GM21576 (cell line): ENCODE results near the gene PHC2.

Experiments used
- ATAC-seq: cut with Tn5 transposase; IDR thresholded peaks from one replicate; pipeline ENCODE4 v1.9.1; 2021; ENCODE audit warnings: mild to moderate bottlenecking, moderate library complexity; ENCODE audit not compliant: unreplicated experiment

PHC2 gene

DNA sequence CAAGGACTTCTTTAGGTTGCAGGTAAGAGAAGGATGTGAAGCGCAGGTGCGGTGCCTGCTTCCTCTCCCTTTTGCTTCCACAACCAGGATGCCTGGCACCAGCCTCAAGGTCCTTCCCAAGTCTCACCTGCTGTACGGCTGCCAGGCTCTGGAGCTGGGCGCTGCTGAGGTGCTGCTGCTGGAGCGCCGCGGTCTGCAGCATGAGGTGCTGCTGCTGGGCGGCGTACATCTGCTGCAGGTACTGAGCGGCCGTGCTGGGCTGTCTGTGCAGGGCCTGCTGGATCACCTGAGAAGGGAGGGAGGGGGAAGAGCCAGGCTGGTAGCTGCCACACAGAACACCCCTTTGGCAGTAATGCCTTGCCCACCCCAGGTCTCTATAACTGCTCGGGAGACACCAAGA is 58.7 kb downstream of the PHC2 start:
- ATAC-seq: no peak

DNA sequence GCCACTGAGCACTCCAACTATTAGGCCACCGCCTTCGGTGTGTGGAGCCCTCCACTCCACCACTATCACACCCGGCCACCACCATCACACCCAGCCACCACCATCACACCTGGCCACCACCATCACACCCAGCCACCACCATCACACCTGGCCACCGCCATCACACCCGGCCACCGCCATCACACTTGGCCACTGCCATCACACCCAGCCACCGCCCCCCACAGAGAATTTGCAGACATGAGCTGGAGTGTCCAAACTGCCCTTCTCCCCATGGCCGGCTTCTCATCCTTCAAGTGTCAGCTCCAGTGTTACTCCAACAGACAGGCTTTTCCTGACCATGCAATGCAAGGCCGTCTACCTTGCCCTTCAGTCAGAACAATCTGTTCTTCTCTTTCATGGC is 59.6 kb downstream of the PHC2 start:
- ATAC-seq: no peak

DNA sequence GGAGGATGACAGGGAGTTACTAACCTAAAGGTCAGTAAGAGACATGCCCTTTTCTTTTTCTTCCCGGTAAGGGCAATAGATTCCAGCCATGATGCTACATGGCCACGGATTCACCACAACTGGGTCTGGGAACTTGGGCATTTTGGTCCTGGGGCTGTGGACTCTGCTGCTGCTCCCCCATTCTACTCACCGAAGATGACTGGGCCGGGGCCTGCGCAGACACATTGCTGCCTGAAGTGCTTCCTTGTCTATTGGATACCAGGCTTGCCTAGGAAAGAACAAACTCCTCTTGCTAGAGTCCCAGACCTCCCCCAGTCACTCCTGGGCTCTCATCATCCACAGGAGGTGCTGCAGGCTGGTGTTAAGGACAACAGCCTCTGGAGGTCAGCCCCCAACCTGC is 60.1 kb downstream of the PHC2 start:
- no peak for ATAC-seq

DNA sequence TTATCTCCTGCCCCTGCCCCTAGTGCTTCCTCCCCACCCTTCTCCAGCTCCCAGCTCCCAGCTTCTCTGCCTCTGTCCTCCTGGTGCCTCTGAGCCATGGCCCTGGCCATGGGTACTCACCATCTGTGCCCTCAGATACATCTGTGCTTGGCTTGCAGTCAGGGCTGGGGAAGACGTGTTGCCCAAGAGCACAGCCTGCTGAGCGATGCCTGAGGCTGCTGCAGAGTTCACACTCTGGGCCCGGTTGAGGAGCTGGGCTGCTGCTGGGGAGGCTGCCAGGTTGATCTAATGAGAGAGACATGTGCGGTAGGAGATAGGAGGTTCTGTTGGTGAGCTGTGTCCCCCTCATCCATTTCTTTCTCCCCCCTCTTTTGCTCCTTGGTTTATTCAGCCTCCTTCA is 60.6 kb downstream of the PHC2 start:
- no peak for ATAC-seq

DNA sequence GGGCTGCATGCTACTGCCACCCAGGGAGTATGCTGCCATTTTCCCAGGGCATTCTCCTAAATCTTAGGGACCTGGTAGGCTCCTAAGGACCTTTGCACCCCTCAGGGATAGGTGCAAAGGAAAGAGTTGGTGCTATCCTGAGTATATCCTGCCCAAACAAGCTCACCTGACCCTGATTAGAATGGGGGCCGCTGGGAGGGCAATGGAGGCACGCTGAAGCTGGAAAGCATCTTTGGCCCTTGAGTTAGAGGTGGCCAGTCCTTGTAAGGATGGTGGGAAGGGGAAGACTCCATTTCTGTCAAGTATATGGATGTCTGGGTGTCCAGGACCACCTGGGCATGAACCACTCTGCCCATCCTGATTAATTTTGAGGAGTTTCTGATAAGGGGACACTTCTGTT is 61.1 kb downstream of the PHC2 start:
- ATAC-seq: no peak

DNA sequence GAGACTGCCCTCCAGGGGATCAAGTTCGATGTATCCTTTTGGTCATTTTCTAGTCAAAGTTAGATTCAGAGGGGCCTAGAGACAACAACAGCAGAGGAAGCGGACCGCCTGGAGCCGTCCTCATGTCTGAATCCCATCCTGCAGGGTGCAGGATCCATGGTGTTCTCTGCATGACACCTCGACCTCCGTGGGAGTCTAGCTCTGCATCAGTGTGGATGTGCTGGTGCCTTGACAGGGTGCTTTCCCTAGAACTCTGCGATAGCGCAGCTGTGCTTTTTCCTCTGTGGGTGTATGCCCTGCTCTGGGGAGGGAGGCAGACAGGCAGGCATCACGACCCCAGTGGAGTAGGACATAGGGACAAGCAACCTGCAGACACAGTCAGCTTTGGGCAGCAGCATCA is 61.8 kb downstream of the PHC2 start:
- no peak for ATAC-seq

DNA sequence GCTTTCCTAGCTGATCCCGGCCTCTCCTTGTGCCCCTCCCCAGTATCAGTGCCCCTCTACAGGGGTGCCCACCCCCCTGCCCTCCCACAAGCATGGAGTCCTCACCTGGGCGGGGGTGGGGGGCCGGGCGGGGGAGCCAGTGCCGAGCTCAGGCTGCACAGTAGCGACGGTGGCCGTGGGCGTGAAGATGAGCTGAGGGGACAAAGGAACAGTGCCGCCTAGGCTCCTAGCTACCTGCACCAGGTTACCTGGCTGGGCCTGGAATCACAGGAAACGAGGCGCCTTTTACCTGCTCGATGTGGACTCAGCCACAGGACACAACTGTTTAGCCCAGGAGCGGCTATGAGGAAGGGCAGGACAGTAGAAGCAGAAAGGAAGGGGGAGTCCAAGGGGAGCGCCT is 62.5 kb downstream of the PHC2 start:
- no peak for ATAC-seq

DNA sequence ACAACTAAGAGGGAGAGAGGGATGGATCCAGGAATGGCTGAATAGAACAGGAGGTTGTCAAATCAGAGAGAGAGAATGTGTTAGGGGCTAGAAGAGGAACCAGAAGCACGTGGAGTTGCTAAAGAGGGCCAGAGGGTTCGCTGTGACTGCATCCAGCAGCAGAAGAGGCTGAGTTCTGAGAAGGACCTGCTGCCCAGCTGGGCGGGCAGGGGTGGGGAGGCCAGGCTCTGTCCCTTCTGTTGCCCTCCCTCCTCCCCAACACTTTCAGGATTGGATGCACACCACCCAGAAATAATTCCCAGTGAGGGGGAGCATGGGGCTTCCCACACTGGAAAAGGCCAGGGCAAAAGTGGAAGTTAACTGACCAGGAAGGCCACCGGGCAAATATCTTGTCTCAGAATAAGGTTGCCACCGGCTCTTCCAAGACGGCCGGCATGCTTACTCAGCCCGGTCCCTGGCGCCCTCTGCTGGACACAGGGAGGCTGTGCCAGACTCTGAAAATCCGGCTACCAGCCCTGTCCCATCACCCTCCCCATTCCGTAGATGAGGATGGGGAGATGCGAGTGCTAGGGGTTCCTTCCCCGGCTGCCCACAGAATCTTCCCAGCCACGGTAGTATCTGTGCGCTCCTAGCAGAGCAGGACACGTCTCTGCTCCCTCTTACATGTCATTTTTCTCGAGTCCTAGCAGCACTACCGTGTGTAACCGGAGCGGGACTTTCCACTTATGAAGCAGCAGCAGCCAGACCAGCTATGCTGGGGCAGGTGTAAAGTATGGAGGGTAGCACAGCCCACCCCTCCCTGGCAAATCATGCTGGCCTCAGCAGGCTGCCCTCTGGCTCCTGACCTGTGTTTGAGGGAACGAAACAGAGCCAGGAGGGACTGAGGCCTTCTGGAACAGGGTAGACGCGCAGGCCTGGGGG is 63.1 kb downstream of the PHC2 start:
- peak; percentile 62 for ATAC-seq

DNA sequence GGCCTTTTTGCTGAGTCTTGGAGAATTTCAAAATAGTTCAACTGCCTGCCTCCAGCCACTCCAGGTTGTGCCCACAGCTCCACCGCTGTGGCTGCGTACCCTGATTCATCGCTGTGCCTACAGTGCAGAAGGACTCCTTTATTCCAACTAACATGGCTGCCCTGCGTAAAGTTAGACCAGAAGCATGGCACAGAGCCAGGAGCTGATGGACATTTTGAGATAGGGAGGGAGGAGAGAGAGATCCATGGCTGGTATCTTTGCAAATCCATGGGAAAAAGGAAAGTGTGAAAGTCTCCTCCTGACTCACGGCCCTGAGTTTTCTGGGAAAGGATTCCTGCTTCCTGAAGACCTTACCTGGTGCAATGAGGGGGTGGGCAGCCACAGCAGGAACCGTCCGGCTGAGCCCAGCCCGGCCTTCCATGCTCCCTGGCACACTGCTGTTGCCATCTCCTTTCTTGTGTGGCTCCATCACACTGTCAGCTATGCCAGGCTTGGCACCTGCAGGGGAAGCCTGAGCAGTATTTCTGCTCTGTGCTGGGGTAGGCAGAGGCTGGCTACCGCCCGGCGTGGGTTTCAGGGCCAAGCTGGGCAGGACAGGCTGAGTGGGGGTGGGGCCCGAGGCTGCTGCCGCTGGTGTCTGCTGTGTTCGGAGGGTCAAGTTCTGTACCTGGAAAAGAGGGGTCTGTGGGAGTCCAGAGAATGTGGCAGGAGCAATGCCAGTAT is 64.0 kb downstream of the PHC2 start:
- no peak for ATAC-seq

DNA sequence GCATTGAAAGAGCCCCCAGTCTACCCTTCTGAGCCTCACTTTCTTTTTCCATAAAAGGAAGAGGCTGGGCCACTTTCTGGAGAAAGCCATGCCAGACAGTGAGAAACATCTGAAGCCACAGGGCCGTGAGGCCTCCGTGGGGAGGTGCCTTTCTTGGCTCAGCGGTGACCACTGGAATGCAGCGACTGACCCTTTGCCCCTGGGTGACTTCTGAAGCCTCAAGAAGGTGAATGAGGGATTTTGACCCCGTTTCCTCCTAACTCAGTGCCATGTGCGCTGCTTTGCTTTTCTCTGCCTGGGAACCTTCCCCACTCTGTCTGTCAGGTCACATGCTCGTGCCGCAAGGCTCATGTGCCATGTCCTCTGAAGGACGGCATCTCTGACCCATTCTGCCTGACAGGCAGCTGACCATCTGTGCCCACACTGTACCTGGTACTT is 65.3 kb downstream of the PHC2 start:
- no peak for ATAC-seq

DNA sequence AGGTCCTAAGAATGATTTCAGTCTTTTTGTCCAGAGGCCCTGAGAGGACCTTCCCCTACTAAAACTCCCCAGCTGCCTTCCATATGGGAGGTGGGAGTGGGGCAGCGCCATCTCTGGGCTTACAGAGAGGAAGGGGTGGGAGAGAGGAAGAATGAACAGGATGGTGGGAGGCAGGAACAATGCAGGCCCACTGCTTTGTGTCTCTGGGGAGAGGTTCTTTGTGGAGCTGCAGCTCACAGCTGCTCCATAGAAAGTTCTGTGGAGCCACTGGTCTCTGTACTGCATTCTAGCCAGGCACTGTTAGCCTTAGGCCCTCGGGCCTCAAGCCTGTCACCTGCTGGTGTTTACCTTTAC is 66.4 kb downstream of the PHC2 start:
- ATAC-seq: no peak

DNA sequence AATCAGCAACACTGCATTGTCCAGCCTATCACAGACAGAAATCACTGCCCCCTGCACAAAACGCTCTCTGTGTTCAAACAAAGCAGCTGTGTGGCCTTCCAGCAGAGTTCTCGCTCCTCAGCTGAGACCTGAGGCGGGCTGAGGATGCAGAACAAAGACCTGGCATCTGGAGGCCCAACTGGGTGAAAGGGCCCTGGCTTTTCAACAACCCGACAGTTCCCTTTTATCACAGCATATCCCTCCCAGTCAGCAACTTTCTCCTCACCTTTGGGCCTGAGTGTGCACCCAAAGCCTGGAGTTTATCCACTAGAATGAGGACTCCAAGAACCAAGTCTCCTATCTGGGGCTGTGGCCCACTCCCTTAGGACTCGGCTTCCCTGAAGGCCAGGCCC is 67.4 kb downstream of the PHC2 start:
- no peak for ATAC-seq

DNA sequence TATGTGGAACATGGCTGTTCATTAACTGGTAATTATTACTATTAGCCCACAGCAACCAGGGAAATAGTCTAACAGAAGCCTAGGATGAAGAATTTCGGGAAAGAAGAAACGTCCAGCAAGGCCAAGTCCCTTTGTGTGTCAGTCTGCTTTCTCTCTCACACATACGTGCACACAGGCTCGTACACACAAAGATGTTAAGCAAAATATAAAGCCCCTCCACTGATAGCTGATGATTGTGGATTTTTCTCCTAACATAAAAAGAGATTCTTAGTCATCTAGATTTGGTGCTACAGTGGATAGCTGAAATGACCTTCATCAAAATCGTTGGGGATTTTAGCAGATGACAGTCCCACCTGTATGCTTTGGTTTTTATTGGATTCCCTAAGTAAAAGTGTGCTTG is 67.9 kb downstream of the PHC2 start:
- ATAC-seq: no peak

DNA sequence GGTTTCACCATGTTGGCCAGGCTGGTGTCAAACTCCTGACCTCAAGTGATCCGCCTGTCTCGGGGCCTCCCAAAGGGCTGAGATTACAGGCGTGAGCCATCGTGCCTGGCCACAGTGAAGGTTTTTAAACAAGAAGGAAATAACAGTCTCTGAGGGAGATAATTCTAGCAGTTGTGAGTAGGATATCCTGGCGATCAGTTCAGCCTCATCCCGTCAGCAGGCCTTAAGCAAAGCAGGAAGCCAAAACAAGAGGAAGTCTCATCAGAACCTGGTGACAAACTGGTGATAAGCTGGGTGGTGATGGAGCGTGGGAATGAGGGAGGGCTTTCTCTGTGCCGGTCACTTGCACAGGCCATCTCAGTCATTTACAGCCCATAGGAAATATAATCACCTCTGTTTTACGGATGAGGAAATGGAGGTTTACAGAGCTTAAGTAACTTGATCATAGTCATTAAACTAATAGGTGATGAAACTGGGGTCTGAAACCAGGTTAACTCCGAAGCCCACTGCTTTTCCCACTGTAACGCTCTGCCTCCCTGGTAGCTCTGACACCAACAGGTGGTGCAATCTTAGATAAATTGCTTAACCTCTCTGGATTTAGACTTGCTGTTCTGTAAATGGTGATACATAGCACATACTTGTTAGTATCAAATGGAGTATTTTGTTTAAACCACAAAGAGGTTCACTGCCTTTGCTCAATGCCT is 69.2 kb downstream of the PHC2 start:
- no peak for ATAC-seq

DNA sequence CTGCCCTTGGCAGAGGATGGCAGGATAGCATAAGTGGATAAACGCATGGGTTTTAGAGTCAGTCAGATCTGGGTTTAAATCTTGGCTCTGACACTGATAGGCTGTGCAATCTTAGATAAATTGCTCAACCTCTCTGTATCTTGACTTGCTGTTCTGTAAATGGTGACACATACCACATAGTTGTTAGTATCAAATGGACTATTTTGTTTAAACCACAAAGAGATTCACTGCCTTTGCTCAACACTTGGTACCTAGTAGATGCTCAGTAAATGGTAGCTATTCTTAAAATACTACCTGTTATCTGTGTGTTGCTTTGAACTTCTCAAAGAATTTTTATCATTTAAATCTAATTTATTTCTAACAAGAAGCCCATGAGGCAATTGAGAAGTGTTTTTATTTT is 70.5 kb downstream of the PHC2 start:
- no peak for ATAC-seq

DNA sequence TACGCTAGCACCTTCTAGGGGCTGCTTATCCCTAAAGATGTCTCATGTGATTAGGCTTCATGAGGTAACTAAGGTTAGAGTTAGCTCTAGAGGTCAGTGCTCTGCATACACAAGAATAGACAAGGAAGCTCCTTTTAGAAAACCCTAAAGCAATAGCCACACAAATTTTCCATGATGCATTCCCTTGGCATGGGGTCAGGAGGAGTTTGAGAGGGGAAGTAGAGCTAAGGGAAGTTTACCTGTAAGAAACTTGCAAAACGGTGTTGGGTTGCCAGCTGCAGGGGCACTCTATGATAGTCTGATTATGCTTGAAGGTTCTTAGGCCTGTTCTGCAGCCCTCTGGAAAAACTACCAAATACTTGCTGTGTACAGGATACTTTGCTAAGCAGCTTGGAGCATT is 71.0 kb downstream of the PHC2 start:
- no peak for ATAC-seq

DNA sequence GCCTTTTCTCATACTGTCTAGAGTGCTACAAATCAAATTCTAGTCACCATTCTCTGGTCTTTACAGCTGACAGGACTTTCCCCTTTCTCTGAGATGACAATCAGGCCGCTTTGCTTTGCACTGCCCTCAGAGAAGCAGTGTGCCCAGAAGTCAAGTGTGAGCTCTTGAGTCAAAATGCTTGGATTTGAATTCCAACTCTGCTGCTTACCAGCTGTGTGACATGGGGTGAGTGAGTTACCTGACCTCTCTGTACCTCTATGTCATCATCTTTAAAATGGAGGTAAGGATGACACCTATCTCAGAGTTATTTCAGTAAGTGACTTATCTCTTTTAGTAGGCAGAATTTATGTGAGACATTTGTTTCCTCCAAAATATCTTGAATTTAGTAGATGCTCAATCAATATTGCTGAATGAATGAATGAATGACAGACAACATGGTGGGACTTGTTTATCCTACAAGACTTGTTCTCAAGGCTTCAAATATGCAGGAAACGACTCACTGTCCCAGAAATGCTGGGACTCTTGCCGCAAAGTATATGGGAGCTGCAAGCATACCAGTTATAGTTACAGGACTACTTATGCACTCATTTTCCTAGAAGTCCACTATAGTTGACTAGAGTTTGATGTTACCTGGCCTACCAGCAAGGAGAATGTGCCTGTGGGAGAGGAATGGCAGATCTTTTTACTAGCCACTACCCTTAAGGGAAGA is 71.9 kb downstream of the PHC2 start:
- no peak for ATAC-seq

DNA sequence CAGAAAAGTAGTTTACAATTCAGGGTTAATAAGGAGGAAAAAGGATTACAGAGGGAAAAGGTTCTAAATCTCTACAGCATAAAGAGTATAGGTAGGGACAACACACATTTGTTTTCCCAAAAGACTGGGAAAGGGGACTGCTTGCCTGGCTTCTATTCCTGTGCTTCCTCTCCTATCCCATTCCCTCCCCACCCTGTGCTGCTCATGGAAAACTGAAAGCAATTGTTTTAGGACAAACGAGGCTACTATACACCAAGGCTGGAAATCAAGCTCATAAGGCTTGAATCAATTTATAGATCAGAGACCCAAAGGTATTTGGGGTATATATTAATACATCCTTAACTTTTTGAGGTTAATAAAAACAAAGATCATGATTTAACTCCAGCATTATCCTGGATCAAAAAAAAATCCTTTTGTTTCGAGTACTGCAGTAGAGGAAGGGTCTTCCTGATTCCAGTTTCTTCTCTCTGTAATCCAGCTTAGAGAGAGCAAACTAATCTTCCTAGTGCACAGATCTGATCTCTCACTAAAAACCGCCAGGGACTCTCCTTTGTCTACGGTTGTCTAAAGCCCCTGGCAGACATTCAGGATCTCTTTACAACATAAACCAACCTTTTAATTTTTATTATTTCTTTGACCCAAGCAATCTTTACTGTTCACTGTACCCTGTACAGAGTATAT is 72.6 kb downstream of the PHC2 start:
- no peak for ATAC-seq

DNA sequence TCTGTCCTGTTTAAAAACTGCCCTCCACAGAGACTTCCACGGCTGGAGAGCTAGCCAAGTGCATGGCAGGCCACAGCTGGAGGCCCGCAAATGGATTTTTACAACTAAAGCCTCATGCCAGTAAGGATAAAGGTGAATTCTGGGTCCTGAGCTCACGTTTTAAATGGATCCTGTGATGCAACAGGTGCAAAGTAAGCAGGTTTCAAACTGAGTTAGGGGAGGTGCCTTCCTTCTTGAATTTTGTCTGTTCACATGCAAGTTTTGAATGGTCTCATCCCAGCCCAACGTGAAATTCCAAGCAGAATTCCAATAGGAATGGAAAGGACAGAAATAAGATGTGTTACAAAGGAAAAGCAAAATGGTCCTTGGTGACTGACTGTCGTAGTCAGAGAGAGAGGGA is 73.8 kb downstream of the PHC2 start:
- ATAC-seq: no peak

DNA sequence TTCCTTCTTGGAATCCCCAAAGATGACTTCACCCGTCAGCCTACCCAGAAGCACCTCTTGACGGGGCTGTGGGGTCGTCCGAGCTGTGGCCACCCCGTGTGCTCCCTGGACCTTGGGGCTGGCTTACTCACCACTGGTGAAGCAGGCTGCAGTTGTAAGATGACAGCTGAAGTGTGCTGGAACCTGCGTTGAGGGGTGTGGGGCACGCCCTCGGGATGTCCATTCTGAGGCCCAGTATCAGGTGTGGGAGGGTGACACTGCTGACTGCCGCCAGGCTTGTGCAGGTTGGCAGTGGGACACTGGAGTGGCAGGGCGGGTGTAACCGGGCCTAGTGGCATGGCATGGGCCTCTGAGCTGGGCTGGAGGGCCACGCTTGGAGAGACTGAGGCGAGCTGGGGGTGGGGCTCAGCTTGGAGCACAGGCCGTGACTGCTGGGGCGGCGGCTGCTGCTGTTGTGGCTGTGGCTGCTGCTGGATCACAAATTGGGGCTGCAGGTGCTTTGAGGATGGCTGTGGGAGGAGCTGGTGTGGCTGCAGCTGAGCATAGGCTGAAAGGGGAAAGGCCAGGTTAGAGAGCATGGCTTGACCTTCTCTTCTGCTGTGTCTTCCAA is 76.1 kb downstream of the PHC2 start:
- no peak for ATAC-seq
